GM19324 (cell line): ENCODE measurements around the gene S100A4.
"Not testable (repeated sequence)": the region's sequence is repeated elsewhere in the genome, so short reads cannot be mapped to it uniquely, and the experiment has no call there.

Experiments used
- ATAC-seq: cut with Tn5 transposase; IDR thresholded peaks from one replicate; pipeline ENCODE4 v1.9.1; 2021; ENCODE audit warnings: mild to moderate bottlenecking, moderate library complexity; ENCODE audit not compliant: unreplicated experiment, low FRiP score

Gene S100A4

GRCh38 chr1:153568367-153569099, 22.9 kb upstream of the S100A4 start:
- no peak for ATAC-seq

- no peak for ATAC-seq
These were observed 22.2 kb upstream of the S100A4 start for GRCh38 chr1:153567621-153568366.

GRCh38 chr1:153566414-153567371, 21.1 kb upstream of the S100A4 start:
- no peak for ATAC-seq

- no peak for ATAC-seq
These were observed 20.1 kb upstream of the S100A4 start, which contains the start of gene S100A2 for GRCh38 chr1:153565529-153566374. S100A2 (minus strand) TSS chr1:153565844; CDS start chr1:153563877, 1,967 bp downstream.

GRCh38 chr1:153563991-153564390, 18.4 kb upstream of the S100A4 start:
- no peak for ATAC-seq

- ATAC-seq, result no peak
These were observed 17.9 kb upstream of the S100A4 start for GRCh38 chr1:153563483-153563901.

GRCh38 chr1:153562021-153562420, 16.4 kb upstream of the S100A4 start:
- not testable (repeated sequence) for ATAC-seq

- no peak for ATAC-seq
These were observed 15.9 kb upstream of the S100A4 start for GRCh38 chr1:153561466-153561985.

GRCh38 chr1:153560771-153561465, 15.3 kb upstream of the S100A4 start:
- ATAC-seq, result no peak

- ATAC-seq, result no peak
These were observed 14.6 kb upstream of the S100A4 start for GRCh38 chr1:153560241-153560640.

- no peak for ATAC-seq
These were observed 12.3 kb upstream of the S100A4 start for GRCh38 chr1:153557877-153558276.

- no peak for ATAC-seq
These were observed 10.7 kb upstream of the S100A4 start for GRCh38 chr1:153556348-153556747.

GRCh38 chr1:153553830-153554541, 8.4 kb upstream of the S100A4 start:
- ATAC-seq, result no peak

- no peak for ATAC-seq
These were observed 7.5 kb upstream of the S100A4 start for GRCh38 chr1:153553096-153553495.

GRCh38 chr1:153552335-153552734, 6.7 kb upstream of the S100A4 start:
- no peak for ATAC-seq

GRCh38 chr1:153550827-153551500, 5.4 kb upstream of the S100A4 start:
- no peak for ATAC-seq

- no peak for ATAC-seq
These were observed 4.8 kb upstream of the S100A4 start for GRCh38 chr1:153550398-153550758.
